Measurements from ENCODE around the gene HOXA2.

HOXA2 gene

DNA sequence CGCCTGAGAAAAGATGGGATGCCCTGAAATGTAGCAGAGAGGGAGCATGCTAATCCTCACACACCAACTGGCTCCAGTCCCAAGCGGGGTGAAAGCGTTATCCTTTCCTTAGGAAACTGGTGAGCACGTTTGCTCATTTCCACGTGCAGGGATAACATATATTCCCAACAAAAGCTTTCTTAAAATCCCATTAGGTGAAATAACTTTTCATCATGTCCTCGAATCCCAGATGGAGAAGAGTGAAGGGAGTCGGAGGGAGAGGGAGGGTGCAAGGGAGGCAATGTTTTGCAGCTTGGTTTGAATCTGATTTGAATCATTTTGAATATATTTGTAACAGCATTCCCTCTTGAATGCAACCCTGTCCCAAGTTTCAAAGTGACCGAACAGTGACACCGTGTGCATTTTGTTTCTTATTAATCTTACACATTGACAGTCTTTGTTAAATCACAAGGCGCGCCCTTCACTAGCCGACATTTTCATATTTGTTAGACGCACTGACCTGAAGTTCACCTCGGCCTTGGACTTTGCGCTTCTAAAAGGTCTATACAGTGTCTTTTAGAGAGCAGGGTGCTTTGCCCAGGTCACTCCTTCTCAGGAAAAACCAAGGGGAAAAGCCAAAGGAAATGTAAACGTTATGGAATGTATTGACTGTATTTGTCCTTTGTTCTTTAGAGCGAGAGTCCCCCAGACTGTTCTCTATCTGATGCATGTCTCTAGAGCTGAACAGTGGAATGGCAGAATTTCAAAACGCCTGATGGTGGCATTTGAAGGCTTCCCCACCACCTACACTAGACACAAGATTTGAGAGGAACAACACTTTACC lies 31.1 kb upstream of the HOXA2 start:
- TF ChIP-seq GATA3 (IDR thresholded peaks at IDR 0.05; ENCODE audit: low read depth, low read length), result no peak
- TF ChIP-seq GATA2 (IDR thresholded peaks at IDR 0.05; ENCODE audit: low read depth, low read length), result no peak

DNA sequence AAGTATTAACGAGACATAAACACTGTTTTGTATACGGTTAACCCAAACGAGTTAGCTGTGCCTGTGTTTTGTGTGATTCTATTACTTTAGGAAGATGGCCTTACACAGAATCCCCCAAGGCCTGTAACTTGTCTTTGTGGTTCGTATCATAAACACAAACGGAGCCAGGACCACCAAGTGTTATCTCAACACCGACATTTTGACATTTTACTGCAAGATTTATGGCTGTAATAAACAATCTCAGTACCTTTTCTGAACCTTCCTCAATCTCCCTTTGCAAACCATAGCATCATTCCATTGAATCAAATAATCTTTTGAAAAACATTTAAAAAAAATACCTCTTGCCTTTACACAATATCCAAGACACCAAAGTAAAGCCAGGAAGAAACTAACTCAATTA lies 30.5 kb upstream of the HOXA2 start:
- TF ChIP-seq GATA2 (IDR thresholded peaks at IDR 0.05; ENCODE audit: low read depth, low read length) (no peak), GATA3 (IDR thresholded peaks at IDR 0.05; ENCODE audit: low read depth, low read length) (no peak)

DNA sequence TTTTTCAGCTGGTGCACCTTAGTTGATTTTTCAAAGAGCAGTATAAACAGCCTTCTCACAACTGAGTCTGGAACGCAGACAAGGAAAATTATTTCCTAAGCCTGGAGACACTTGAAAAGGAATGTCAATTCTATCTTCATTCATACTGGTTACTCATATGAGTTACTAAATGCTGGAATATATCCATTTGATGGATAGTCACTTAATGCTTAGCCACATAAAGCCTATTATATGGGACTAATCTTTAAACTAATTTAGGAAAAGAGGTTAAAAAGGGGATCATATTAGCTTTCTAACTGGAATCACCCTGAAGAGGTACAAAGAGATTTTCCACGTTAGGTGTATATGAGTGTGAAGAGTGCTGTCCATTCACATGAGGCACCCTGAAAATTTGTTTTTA lies 29.7 kb upstream of the HOXA2 start:
- TF ChIP-seq GATA3 (IDR thresholded peaks at IDR 0.05; ENCODE audit: low read depth, low read length), result no peak
- no peak for TF ChIP-seq GATA2 (IDR thresholded peaks at IDR 0.05; ENCODE audit: low read depth, low read length)

DNA sequence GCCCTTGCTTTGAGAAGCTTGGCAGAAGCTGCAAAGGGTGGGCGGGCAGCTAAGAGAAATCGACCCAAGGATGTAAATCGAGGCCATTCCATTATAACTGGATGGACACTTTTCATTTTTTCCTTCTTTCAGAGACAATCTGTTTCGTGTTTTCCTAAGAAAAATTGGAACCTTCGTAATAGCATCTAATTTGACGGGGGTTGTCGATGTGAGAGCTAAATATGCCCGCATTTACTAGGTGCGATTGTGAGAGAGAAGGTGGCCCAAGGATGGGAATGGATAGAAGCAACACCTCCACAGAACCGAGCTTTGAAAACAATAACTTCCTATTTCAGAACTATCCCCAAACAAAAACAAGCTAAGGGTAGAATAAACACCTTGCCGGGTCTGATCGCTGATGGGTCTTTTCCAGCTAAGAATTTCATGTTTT lies 28.9 kb upstream of the HOXA2 start:
- no peak for TF ChIP-seq GATA3 (IDR thresholded peaks at IDR 0.05; ENCODE audit: low read depth, low read length)
- TF ChIP-seq GATA2 (IDR thresholded peaks at IDR 0.05; ENCODE audit: low read depth, low read length), result no peak

DNA sequence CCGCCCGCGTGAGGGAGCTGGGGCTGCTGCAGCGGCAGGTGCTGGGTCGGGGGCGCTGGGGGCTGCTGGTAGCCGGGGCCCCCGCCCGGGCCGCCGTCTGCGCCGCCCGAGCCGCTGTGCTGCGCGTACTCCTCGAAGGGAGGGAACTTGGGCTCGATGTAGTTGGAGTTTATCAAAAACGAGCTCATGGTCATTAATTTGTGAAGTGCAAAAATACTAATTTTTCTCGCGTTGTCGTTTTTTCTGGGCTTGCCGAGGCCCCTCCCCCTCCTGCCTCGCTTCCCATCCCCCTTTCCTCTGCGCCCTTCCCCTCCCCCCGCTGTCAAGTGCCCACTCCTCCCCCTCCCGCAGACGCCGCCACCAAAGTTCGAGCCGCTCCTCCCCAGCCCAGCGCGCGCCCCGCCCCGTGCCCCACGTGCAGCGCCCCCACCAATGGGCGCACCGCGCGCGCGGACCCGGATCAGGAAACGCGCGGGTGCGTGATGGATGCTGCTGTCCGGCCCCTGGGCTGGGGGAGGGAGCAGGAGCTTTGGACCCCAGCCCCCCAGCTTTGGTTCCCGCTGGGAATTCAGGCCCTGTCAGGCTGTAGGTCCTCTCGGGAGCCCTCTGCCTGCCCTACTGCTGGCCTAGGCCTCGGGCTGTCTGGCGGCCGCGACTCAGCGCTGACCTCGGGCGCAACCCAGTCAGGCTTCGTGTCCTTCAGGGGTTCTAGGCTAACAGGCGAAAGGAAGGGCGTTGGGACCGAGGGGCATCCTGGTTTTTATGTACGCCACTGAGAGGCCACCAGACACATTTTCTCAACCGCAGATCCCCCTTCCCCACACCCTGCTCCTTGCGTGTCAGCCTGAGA lies 28.3 kb upstream of the HOXA2 start, which contains the start of gene HOXA4:
HOXA4 (minus strand) TSS at position 218 of the 850 bp plus-strand sequence; CDS start at position 194, 24 bp downstream.
- TF ChIP-seq GATA3 (IDR thresholded peaks at IDR 0.05; ENCODE audit: low read depth, low read length) (no peak), GATA2 (IDR thresholded peaks at IDR 0.05; ENCODE audit: low read depth, low read length) (no peak)

DNA sequence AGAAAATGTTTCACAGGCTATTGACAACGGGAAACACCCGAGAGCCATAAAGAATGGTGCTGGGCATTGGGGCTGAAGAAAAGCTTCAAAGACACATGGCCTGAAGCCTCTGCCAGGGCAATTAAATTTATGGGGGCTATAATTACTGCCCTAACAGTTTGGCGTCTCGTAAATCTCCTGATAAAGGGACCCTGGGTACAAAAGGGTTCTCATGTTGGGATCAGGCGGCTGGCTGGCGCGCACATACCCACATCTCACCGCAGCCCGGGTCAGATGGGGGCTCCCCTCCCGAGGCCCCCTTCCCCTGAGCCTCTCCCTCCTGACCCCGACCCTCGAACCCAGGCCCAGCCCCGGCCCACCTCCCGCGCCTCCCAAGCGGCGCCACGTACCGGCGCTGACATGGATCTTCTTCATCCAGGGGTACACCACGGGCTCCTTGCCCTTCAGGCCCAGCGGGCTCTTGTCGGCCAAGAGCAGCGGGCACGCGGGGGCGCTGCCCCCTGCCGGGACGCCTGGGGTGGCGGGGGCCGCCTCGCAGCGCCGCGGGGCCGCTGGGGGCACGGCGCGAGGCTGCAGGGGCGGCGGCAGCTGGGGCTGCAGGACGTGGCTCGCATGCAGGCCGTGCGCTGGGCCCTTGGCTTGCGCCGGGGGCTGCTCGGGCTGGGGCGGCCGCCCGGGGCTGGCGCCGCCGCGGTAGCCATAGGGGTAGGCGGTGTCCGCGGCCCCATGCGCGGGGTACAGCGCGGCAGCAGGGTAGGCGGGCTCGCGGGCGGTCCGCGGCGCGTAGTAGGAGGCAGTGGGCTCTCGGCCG lies 27.5 kb upstream of the HOXA2 start:
- TF ChIP-seq GATA3 (IDR thresholded peaks at IDR 0.05; ENCODE audit: low read depth, low read length) (no peak), GATA2 (IDR thresholded peaks at IDR 0.05; ENCODE audit: low read depth, low read length) (no peak)

DNA sequence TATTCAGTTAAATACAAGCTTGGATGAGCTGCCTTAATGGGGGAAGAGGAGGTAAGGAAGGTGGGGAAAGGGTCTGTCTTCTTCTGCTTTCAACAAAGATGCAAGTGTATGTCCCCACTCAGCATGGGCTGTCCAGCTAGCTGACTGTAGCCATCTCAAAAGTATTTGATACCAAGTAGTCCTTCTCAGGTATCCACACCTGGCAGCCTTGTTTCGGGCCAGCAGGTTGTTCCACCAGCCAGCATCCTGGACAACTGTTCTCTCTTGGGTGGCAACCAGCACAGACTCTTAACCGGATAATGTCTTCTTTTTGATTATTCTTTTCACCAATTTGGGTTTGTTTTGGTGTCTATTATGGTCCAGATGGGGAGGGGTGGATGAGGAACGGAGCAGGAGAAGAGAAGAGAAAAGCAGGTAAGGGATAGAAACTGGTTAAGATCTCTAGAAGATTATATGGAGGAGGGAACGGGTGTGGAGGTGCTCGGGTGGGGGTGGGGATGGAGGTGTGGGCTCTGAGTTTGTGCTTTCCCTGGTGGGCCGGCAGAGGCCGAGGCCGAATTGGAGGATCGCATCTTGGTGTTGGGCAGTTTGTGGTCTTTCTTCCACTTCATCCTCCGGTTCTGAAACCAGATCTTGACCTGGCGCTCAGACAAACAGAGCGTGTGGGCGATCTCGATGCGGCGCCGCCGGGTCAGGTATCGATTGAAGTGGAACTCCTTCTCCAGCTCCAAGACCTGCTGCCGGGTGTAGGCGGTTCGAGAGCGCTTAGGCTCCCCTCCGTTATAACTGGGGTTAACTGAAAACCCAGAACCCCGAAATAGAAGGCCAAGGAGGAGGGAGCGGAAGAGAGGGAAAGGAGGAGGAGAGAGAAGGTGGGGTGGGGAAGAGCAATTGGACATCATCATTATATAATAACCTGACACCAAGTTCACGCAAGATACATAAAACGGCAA lies 26.6 kb upstream of the HOXA2 start:
- TF ChIP-seq GATA2 (IDR thresholded peaks at IDR 0.05; ENCODE audit: low read depth, low read length) (no peak), GATA3 (IDR thresholded peaks at IDR 0.05; ENCODE audit: low read depth, low read length) (no peak)

DNA sequence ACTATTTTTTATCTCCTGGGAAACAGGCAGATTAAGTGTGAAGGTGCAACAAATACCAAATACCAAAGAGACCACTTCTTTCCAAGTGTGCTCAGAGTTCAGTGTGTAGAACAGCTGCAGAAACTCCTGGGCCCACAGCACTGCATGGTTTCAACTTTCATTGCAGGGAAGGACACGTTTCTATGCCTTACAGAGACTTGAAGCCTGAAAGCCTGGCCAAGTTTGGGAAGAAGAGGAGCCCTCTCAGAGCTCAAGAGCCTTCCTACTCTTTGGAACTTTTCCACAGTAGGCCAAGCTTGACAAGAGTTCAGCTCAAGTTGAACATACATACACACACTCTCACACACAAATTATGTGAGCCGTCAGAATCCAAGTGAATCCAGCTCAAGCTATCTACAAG lies 25.6 kb upstream of the HOXA2 start:
- TF ChIP-seq GATA2 (IDR thresholded peaks at IDR 0.05; ENCODE audit: low read depth, low read length) (no peak), GATA3 (IDR thresholded peaks at IDR 0.05; ENCODE audit: low read depth, low read length) (no peak)

DNA sequence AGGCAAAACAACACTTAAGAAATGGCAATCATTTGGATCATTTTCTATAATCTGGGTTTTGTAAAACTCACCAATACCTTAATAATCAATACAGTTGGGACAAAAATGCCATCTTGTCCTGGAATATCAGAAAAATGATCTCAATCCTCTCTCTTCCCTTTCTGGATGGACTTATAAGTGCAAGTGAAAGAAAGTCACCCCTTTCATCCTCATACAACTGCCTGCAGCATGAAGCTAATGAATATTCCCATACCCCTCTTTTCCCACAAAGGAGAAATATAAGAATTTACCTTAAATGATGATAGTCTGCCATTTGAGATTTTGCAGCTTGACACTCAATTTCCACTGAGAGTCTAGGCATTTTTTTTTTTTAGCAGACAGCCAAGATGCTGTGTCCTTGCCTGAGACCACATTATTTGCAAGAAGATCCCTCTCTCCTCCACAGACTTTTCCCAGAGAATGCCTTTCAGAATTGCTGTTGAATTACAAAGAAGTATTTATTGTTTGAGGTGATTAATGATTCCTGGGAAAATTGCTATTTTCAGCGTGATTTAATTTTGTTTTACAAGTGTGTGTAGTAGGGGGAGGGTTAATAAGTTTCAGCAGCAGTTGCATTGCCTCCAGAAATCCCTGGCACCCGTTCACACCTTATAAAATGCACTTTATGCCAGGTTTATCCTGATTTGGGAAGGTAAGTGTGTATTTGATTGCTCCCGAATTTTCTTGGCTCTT lies 24.3 kb upstream of the HOXA2 start:
- TF ChIP-seq GATA3 (IDR thresholded peaks at IDR 0.05; ENCODE audit: low read depth, low read length), result no peak
- no peak for TF ChIP-seq GATA2 (IDR thresholded peaks at IDR 0.05; ENCODE audit: low read depth, low read length)

DNA sequence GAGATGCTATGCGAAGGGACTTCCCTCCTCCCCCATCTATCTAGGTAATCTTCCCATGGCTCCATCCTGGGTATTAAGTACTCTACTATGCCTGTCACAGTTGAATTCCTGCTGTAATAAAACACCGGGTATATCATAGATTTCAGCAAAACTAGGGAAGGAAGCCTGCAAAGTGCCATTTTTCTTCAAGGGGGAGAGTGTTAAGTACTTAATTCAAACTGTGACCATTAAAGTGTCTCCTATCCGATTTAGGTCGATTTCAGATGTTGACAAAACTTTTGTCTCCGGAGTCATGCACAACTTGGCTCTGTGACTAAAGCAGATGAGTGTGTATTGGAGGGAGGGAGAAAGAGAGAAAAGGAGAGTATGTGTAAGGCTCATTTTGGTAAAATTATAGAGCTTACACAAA lies 23.5 kb upstream of the HOXA2 start:
- TF ChIP-seq GATA3 (IDR thresholded peaks at IDR 0.05; ENCODE audit: low read depth, low read length), result no peak
- no peak for TF ChIP-seq GATA2 (IDR thresholded peaks at IDR 0.05; ENCODE audit: low read depth, low read length)

DNA sequence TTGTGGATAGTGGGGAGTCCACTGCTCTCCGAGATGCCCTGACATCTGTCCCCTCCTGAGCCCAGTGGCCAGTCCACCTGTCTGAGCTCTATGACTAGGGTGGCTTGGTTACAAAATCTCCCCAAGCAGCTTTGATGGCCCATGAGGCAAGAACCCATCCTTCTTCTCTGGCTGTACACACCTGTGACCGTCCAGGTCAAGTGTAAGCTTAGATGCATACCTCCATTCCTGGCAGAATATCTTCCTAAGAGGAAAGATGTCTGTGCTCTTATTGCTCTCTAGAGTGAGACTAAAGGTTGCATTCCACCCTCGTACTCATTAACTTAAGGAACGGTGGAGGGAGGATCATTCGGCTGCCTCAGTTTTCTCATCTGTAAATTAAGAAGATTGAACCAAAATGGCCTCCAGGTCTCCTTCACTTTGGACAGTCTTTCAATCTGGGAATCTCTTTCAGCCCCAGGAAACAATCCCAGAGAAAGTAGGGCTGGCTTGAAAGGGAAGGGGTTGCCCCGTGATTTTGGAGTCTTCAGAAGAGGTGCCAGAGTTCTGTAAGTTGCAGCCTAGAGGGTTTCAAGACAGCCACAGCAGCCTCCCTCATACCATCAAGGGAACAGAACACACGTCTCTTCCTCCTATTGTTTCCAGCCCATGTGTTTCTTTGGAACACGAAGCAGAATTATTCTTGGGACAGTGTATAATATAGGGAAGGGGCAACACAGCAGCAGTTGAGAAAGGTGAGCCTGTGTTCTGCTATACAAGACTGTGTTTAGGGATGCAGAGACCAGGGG lies 22.6 kb upstream of the HOXA2 start:
- TF ChIP-seq GATA3 (IDR thresholded peaks at IDR 0.05; ENCODE audit: low read depth, low read length) (no peak), GATA2 (IDR thresholded peaks at IDR 0.05; ENCODE audit: low read depth, low read length) (no peak)
